GM18861 (cell line): ENCODE data around the gene SNRPD2.

Experiments
- ATAC-seq: cut with Tn5 transposase; IDR thresholded peaks from one replicate; pipeline ENCODE4 v1.9.1; 2021; ENCODE audit not compliant: unreplicated experiment

SNRPD2 gene

GRCh38 chr19:45659096-45659729, 32.5 kb downstream of the SNRPD2 start:
- no peak for ATAC-seq

GRCh38 chr19:45657520-45658167, 34.1 kb downstream of the SNRPD2 start:
- no peak for ATAC-seq

GRCh38 chr19:45655073-45655472, 36.7 kb downstream of the SNRPD2 start:
- ATAC-seq = no peak

GRCh38 chr19:45653634-45654033, 38.1 kb downstream of the SNRPD2 start:
- no peak for ATAC-seq

- no peak for ATAC-seq
Observed at GRCh38 chr19:45650722-45651121, 41.0 kb downstream of the SNRPD2 start.

GRCh38 chr19:45646345-45646698, 45.4 kb downstream of the SNRPD2 start:
- no peak for ATAC-seq

- ATAC-seq = peak; percentile 27
Observed at GRCh38 chr19:45645631-45646344, 46.0 kb downstream of the SNRPD2 start.

GRCh38 chr19:45645068-45645630, 46.6 kb downstream of the SNRPD2 start:
- no peak for ATAC-seq

GRCh38 chr19:45643927-45644771, 47.6 kb downstream of the SNRPD2 start:
- no peak for ATAC-seq

- ATAC-seq = no peak
Observed at GRCh38 chr19:45643024-45643926, 48.5 kb downstream of the SNRPD2 start.

- peak; percentile 29 for ATAC-seq
Observed at GRCh38 chr19:45641274-45642105, 50.3 kb downstream of the SNRPD2 start.

GRCh38 chr19:45640849-45641273, 50.9 kb downstream of the SNRPD2 start:
- no peak for ATAC-seq

GRCh38 chr19:45638930-45639729, 52.6 kb downstream of the SNRPD2 start, which contains the start of gene EML2:
TSS of gene EML2 (minus strand) at chr19:45639397. CDS start at chr19:45639376, 21 bp downstream.
- ATAC-seq = no peak

GRCh38 chr19:45637890-45638667, 53.7 kb downstream of the SNRPD2 start:
- ATAC-seq = no peak
